Mesodermal cell (in vitro differentiated cells): ENCODE measurements around the gene LRRC4C.
"Not testable (repeated sequence)": the region's sequence is repeated elsewhere in the genome, so short reads cannot be mapped to it uniquely, and the experiment has no call there.

Experiments used
- H3K27ac ChIP-seq: 2 replicates; pipeline ENCODE4 v1.7.0; 2013; ENCODE audit warnings: mild to moderate bottlenecking, low read depth, low read length, moderate library complexity; ENCODE audit not compliant: severe bottlenecking
- H3K36me3 ChIP-seq: 2 replicates; pipeline ENCODE4 v1.7.1; 2013; ENCODE audit warnings: mild to moderate bottlenecking, low read length, moderate library complexity; ENCODE audit not compliant: control insufficient read depth, insufficient read depth
- H3K4me1 ChIP-seq: one replicate; pipeline ENCODE4 v1.7.1; 2013; ENCODE audit warnings: mild to moderate bottlenecking, low read length; ENCODE audit not compliant: insufficient read depth, control insufficient read depth, poor library complexity, severe bottlenecking
- H3K4me3 ChIP-seq: 2 replicates; pipeline ENCODE4 v1.7.0; 2013; ENCODE audit warnings: low read length, control low read depth, mild to moderate bottlenecking; ENCODE audit not compliant: insufficient read depth, poor library complexity, severe bottlenecking; ENCODE audit errors: extremely low read depth
- H3K9me3 ChIP-seq: 2 replicates; pipeline ENCODE4 v1.7.1; 2013; ENCODE audit warnings: mild to moderate bottlenecking, low read length, moderate library complexity; ENCODE audit not compliant: control insufficient read depth
- WGBS, 2 experiments: methylation state at CpG; one replicate each; pipeline ENCODE4 v1.1.5; 2013; ENCODE audit warnings: missing lambda C conversion rate in 2 of 2; ENCODE audit not compliant: insufficient coverage in 2 of 2; 5-methylcytosine and 5-hydroxymethylcytosine counted together

Gene LRRC4C

DNA sequence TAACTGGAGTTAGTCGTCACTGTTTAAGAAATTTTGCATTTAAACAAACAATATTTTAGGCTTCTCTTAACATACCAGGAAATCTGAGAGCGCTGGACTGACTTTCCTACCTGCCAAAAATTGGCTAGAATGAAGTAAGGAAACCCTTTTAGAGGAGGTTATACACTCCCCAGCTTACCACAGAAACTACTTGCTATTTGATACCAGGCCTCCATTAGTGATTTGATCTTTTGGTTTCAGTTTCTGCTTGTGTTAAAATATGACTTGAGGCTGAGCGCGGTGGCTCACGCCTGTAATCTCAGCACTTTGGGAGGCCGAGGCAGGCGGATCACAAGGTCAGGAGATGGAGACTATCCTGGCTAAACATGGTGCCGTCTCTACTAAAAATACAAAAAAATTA, 419.9 kb downstream of the LRRC4C start:
- Histone ChIP-seq H3K36me3 (no peaks in the 10 kb centered on the region), H3K4me1 (no peaks in the 10 kb centered on the region), H3K9me3 (no peaks in the 10 kb centered on the region), H3K4me3 (no peak overlapping the region), H3K27ac (no peak overlapping the region)
- WGBS, 2 experiments = 69 to 76% methylated on average over 5 of the region's 8 CpGs

DNA sequence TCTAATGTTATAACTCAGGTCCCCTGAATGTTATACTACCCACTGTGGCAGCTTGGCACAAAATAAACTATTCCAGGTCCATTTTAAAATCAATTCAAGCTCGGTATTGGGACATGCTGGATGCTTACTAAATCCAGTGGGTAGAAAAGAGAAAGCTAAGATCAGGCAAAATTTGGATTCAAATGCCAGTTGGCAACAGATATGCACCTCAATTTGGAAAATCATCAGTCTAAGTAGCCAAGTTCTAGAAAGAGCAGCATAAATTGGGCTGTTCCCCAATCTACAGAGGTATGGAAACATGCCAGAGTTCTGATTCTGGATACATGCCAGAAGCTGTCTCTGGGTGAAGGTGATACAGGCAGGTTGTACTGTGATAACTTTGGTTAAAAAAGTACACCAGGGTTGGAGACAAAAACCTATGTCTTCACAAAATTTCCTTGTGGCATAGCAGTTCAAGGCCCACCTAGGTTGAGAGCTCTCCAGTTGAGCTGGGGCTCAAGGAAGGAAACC, 427.8 kb downstream of the LRRC4C start:
- WGBS, 2 experiments = no CpG with 5 or more reads among the region's 1 CpG
- Histone ChIP-seq H3K9me3 (no peaks in the 10 kb centered on the region), H3K4me3 (no peak overlapping the region), H3K27ac (no peak overlapping the region), H3K4me1 (no peaks in the 10 kb centered on the region), H3K36me3 (no peaks in the 10 kb centered on the region)

DNA sequence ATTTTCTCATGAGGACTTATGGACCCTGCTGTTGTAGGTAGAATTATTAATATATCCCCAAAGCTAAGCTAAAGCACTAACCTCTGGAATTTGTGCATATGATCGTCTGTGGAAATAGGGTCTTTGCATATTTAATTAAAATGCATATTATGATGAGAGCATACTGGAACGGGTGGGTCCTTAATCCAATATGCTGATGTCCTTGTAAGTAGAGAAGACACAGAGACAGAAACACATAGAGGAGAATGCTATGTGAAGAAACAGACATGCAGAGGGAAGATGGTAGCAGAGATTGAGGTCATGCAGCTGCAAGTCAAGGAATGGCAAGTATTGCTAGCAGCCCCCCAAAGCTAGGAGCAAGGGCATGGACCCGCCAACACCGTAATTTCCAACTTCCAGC, 439.2 kb downstream of the LRRC4C start:
- Histone ChIP-seq H3K27ac (no peak overlapping the region), H3K4me1 (no peaks in the 10 kb centered on the region)
- WGBS, 2 experiments = 70 to 76% methylated on average over 1 to 3 of the region's 4 CpGs

DNA sequence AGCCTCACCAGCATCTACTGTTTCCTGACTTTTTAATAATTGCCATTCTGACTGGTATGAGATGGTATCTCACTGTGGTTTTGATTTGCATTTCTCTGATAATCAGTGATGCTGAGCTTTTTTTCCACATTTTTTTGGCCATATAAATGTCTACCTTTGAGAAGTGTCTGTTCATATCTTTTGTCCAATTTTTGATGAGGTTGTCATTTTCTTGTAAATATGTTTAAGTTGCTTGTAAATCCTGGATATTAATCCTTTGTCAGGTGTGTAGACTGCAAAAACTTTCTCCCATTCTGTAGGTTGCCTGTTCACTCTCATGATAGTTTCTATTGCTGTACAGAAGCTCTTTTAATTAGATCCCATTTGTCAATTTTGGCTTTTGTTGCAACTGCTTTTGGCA, 439.8 kb downstream of the LRRC4C start:
- not testable (repeated sequence) for H3K36me3 ChIP-seq, H3K4me1 ChIP-seq, H3K27ac ChIP-seq, H3K4me3 ChIP-seq, H3K9me3 ChIP-seq

More for the DNA sequence above, 439.2 kb downstream of the LRRC4C start:
- no peaks in the 10 kb centered on the region for H3K9me3 ChIP-seq
- H3K36me3 ChIP-seq = no peaks in the 10 kb centered on the region
- no peak overlapping the region for H3K4me3 ChIP-seq

DNA sequence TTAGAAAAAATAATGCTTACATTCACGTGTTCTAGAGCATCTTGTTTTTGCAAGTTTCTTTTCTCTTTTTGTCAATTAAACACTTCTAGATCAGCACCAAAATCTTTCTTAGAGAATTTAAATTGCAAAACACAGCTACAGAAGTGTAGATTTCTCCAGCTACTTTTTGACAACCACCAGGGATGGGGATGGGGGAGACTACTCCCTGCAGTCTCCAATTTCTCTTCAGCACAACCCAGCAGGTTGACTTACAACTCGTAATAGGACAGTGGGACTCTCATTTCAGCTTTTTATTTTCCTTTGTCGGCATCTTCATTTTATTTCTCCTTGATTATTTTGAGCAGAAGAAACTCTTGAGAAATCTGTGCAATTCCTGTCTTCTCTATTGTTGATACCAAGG, 441.2 kb downstream of the LRRC4C start:
- no peaks in the 10 kb centered on the region for H3K4me1 ChIP-seq
- H3K9me3 ChIP-seq = no peaks in the 10 kb centered on the region
- no peak overlapping the region for H3K27ac ChIP-seq
- WGBS, 2 experiments = 44% methylated on average over 2 of the region's 3 CpGs; no CpG with 5 or more reads in 1 of the 2 experiments
- no peaks in the 10 kb centered on the region for H3K36me3 ChIP-seq
- H3K4me3 ChIP-seq = no peak overlapping the region

DNA sequence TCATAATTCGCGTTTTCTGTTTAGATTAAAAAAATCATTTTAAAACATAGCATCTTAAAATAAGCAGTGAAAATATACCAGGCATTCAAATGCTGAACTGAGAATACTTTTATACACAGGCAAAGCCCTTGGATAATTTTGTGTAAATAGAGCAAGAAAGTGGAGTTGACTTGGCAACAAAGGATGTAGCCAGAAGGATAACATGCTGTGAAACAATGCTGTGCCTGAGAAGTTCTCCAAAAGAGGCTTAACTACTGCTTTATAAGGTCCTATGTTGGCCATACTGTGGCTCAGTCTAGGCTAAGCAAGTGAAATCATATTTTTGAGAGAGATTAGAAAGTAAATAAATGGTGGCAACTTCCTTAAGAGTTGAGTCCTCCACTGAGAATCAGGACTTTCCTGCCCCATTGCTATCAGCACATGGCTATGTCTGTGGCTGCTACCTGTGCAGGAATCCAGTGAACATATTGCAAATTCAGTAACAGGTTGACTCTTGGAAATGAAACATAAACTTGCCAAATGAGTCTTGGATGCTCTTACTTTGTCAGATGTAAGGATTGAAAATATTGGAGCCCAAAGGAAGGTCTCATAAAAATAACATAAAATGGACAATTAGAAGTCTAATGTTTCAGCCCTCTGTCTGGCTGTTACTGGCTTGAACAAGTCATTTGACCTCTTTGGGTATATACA, 448.9 kb downstream of the LRRC4C start:
- Histone ChIP-seq H3K27ac (no peak overlapping the region), H3K4me1 (no peaks in the 10 kb centered on the region), H3K4me3 (no peak overlapping the region), H3K36me3 (no peaks in the 10 kb centered on the region), H3K9me3 (no peaks in the 10 kb centered on the region)
- whole genome bisulfite sequencing, 2 experiments = no CpG with 5 or more reads among the region's 2 CpGs

DNA sequence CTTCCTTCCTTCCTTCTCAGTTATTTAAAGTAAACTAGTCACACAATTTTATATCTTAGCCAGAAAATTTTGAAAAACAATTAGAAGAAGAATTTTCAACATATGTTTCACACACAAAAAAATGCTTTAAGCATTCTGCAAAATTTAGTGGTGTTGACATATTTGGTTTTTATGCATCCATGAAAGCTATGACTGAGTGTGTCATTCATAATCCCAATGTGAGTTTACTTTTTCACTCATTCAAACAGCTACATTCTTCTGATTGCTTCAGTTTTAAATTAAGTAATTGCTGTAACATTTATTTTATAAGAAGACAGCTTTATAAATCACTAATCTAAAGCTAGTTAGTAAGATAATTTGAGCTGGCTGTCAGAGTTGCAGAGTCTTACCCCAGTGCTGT, 453.5 kb downstream of the LRRC4C start:
- no peak overlapping the region for H3K27ac ChIP-seq
- H3K36me3 ChIP-seq = no peaks in the 10 kb centered on the region
- no peak overlapping the region for H3K4me3 ChIP-seq
- H3K4me1 ChIP-seq = no peaks in the 10 kb centered on the region
- H3K9me3 ChIP-seq = no peaks in the 10 kb centered on the region

DNA sequence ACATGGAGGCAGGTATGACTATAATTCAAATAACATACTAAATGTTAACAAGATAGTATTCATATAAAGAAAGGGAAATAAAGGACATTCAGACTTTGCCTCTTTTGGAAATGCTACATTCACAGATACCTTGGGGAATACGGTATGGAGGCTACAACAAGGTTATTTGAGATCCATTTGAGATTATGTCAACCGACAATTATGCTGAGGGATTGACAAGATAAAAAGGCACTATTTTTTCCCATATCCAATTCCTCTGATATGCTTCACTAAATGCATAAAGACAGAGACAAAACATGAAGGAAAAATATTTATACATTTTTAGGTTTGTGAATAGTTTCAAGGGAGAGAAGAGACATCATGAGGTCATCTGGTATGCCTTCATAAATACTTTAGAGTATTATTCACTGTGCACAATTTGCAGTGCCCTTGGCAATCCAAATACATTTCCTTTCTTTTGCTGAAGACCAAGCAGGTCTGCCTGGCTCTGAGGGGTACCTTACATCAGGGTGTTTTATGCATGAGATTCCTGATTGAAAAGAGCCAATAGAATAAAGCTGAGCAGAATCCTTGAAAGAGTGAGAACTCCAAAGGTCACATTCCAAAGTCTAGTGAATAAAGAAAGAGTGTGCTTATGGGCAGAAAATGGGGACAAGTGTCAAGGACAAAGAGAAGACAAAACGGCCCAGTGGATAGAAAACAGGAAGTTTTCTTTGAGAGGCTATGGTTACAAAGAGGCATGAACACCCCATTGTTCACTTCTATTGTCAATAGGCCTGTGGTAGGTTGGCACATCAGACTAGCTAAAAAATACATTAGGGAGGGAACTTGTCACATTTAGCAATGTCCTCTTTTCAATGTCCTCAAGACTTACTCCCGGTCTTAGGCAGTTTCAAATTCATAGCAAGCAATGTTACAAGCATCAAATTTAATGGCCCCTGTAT, 455.8 kb downstream of the LRRC4C start:
- H3K36me3 ChIP-seq = no peaks in the 10 kb centered on the region
- WGBS, 2 experiments = 65 to 68% methylated on average over 2 to 3 of the region's 4 CpGs

DNA sequence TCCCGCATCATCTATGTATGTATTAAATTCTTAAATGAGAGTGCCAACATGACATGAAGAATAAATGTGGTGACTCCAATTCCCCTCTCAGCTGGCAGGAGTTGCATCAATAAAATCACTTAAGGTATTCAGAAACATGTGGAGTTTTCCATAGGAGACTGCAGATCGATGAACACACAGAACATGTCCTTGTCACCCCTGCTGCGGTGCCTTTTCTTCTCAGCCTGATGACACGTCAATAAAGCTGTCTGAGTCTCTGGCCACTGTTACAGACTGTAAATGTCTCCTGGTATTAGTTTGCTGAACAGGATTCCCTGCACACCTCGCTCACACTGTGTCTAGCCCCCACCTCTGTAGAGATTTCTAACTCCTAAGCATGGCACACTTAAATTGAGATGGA, 460.5 kb downstream of the LRRC4C start:
- no peak overlapping the region for H3K27ac ChIP-seq
- WGBS, 2 experiments = 80 to 84% methylated on average over 4 of the region's 5 CpGs

More for the DNA sequence above, 455.8 kb downstream of the LRRC4C start:
- H3K4me3 ChIP-seq = no peak overlapping the region
- no peaks in the 10 kb centered on the region for H3K4me1 ChIP-seq
- H3K27ac ChIP-seq = no peak overlapping the region
- no peaks in the 10 kb centered on the region for H3K9me3 ChIP-seq

DNA sequence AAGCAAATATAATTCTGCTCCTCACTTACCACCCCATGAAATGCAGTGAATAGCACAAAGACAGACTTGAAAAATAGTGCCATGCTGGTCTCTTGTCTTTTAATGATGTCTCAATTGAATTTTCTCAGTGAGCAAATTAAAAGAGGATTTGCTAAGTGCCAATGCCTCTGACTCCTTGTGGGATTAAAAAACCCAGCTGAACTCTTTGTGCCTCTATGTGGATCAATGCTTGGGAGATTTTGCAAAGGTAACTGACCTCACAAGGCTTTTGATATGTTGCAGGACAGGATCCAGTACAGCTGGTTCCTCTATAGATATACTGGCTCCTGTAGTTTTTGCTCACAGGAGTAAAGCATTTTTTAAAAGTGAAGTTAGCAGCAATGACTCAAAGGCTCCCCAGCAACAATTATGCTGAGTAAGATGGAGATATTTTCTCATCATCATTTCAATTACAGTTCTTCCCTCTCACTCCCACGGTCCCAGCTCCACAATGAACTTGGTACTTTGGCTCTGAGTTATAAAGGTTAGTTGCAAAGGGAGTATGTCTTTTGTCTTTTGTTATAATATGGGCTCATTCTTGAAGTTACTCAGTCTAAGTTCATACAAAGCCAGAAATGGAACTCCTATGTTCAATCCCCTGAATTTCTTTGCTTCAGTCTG, 471.5 kb downstream of the LRRC4C start:
- no peaks in the 10 kb centered on the region for H3K9me3 ChIP-seq
- no peaks in the 10 kb centered on the region for H3K36me3 ChIP-seq
- no peak overlapping the region for H3K27ac ChIP-seq
- no CpG with 5 or more reads among the region's 1 CpG for WGBS, 2 experiments
- no peak overlapping the region for H3K4me3 ChIP-seq
- no peaks in the 10 kb centered on the region for H3K4me1 ChIP-seq

More for the DNA sequence above, 460.5 kb downstream of the LRRC4C start:
- Histone ChIP-seq H3K9me3 (no peaks in the 10 kb centered on the region), H3K4me1 (no peaks in the 10 kb centered on the region), H3K36me3 (no peaks in the 10 kb centered on the region), H3K4me3 (no peak overlapping the region)
